AG04450 (cell line): ENCODE results near the gene ZDHHC9. TPM values are rescaled to one million over a fixed set of nuclear protein-coding genes. Genes with fewer than 3 reads are reported as not detected.

Experiments
- CTCF ChIA-PET: fragments of 300-600, 350-600 bp; formaldehyde crosslinking; extraction: SDS; loops from one replicate; lab custom pipeline; 2022; ENCODE audit warnings: antibody characterized with exemption, inconsistent platforms; lab: Charles Lee
- POLR2A ChIA-PET: fragments of 350-600 bp; formaldehyde crosslinking; extraction: SDS; loops from one replicate; lab custom pipeline; 2021; ENCODE audit warnings: antibody characterized with exemption, inconsistent platforms; lab: Yijun Ruan, JAX
- DNase-seq: peaks from one replicate; pipeline ENCODE4 v3.0.0-alpha.2; 2011; ENCODE audit warnings: low read depth, low spot score
- H3K27ac ChIP-seq: one replicate; pipeline ENCODE4 v1.5.1; 2012; ENCODE audit warnings: low read depth, low read length, control low read depth
- H3K27me3 ChIP-seq: one replicate; pipeline ENCODE4 v1.6.0; 2012; ENCODE audit warnings: low read length; ENCODE audit not compliant: control insufficient read depth, insufficient read depth
- H3K4me3 ChIP-seq: 2 replicates; pipeline ENCODE4 v1.5.1; 2011; ENCODE audit warnings: mild to moderate bottlenecking, low read depth, low read length, control low read depth
- H3K9me3 ChIP-seq: 2 replicates; pipeline ENCODE4 v1.5.1; 2012; ENCODE audit warnings: low read length; ENCODE audit not compliant: control insufficient read depth, insufficient read depth
- CTCF ChIP-seq: IDR thresholded peaks from 2 replicates; pipeline ENCODE4 v1.5.1; 2011; ENCODE audit warnings: low read depth, low read length, control low read depth, inconsistent platforms
- polyA plus RNA-seq: library from polyadenylated mRNA; depleted of rRNA; stranded (reverse); fragments of >200 nt; gene quantifications from 2 replicates; pipeline ENCODE4 v1.2.3, GENCODE V29; 2011; rRNA removed
- small RNA-seq: library from RNA; depleted of rRNA; stranded (forward); fragments of <200 nt; gene quantifications from one replicate; pipeline ENCODE3, GENCODE V24; 2012; ENCODE audit warnings: low read depth; ENCODE audit not compliant: insufficient read length

Gene ZDHHC9
- polyA plus RNA-seq, 1 experiment, result 46.0 TPM

GRCh38 chrX:129754056-129755024 is 89.3 kb downstream of the ZDHHC9 start:
- POLR2A ChIA-PET, result no interaction called here
- CTCF ChIA-PET, result interaction anchor here (0.5 to 0.9 kb wide), 2 partner anchors 85 to 121 kb away, joined by 3 to 4 read pairs; no protein-coding TSS in a partner anchor
- Histone ChIP-seq H3K27ac (no peak overlapping the region), H3K27me3 (peaks cover 2% of the 10 kb centered on the region), H3K4me3 (no peak overlapping the region), H3K9me3 (no peaks in the 10 kb centered on the region)
- no peak for DNase-seq
- peak; percentile 28 for TF ChIP-seq CTCF

Small RNAs within 50 kb of the gene (small RNA-seq; reads per million reads assigned to genes)
- not detected for gene RF00017

Other genes starting within 250 kb of the ZDHHC9 start
- 0.21 and 0.27 TPM in 2 replicates for gene APLN, start 188.9 kb downstream of the ZDHHC9 start, polyA plus RNA-seq
- 0.38 and 0.45 TPM in 2 replicates for gene XPNPEP2, start 104.9 kb downstream of the ZDHHC9 start, polyA plus RNA-seq
- gene SASH3, start 63.9 kb downstream of the ZDHHC9 start, polyA plus RNA-seq, result not detected in 2 replicates
- 18.0 and 20.8 TPM in 2 replicates for gene UTP14A, start 62.3 kb upstream of the ZDHHC9 start, polyA plus RNA-seq
- 1.0 and 1.7 TPM in 2 replicates for gene BCORL1, start 138.7 kb upstream of the ZDHHC9 start, polyA plus RNA-seq